NCI-H1436 (cell line): ENCODE data around the gene ZNF768.
A peak's percentile ranks its signal among the peaks of the same experiment; 100 is the strongest.

ENCODE experiments used
- DNase-seq: peaks from one replicate; lab custom pipeline; 2025; lab: John Stamatoyannopoulos, UW

Gene ZNF768

DNA sequence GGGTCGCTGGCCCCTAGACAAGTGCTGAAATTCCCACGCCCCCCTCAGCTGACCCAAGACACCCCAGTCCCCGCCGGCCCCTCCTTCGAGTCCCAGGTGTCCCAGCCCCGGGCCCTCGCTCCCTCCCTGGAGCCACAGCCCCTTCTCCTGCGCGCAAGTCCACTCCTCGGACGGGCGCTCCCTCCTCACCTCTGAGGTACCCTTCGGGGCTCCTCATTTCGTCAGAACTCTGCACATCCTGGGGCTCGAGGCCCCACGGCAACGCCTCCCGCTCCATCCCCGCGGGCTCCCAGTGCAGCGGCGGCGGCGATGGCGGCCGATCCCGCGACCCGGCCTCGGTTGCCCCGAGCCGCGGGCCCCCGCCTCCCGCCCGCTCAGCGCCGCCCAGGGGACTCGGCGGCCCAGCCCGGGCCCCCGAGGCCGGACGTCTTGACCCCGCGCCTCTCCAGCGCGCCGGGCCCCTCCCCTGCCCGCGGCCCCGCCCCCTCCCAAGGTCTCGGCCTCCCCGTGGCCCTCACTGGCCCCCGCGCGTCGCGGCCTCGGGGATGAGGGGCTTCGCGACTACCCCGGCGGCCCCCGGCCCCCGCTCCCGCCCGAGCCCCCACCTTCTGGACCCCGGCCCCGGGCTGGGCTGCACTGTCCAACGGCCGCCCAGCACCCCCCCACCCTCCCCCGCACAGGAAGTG is at the start of gene ZNF768:
Gene ZNF768 (minus strand): TSS at position 430 of the 686 bp plus-strand sequence. CDS start 153 bp downstream, at position 277.
- no peak for DNase-seq

DNA sequence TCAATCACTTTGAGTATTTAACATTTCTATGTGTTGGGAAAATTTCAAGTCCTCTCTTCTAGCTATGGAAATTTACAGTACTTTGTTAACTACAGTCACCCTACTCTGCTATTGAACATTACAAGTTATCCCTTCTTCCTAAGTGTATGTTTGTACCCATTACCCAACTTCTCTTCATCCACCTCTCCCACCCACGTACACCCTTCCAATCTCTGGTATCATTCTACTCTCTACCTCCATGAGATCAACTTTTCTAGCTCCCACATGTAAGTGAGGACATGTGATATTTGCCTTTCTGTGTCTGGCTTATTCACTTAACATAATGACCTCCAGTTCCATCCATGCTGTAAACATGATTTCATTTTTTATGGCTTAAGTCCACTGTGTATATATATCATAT is 48.3 kb upstream of the ZNF768 start:
- no peak for DNase-seq

- DNase-seq = peak; percentile 93
Measured at GRCh38 chr16:30571445-30572322, 45.3 kb upstream of the ZNF768 start, which contains the start of gene ZNF688. Gene ZNF688 (minus strand): TSS chr16:30571714. CDS start chr16:30571629, 85 bp downstream.

DNA sequence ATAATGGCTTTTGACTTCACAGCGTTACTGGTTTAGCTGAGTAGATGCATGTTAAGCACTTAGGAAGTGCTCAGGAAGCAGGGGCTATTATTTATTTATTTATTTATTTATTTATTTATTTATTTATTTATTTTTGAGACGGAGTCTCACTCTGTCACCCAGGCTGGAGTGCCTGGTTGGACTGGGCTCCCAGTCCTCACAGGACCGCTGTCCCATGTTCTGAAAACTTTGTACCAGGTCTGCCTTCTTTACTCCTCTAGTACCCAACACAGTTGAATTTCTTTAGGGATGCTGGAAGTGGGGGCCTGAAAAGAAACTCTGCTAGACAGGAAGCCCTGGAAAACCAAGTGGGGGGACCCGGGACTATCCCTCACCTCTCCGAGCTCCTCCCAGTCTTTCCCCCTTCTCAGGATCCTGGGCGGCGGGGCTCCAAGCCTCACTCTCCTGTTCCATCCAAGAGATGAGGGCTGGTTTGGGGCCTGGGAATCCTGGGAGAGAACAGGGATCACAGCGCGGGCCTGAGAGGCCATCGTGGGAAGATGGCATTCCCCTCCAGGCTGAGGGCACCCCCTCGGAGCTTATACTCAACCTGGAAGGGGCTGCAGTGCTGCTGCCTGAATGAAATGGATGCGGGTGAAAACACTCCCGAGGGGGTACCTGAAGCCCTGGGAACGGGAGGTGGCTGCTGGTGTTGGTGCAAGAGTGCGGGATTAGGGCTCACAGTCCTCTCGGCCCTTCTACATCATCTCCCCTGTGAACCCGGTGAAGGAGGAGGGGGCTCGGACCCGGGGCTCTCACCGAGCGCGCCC is 44.5 kb upstream of the ZNF768 start:
- DNase-seq = no peak

GRCh38 chr16:30569746-30570635 is 43.6 kb upstream of the ZNF768 start:
- no peak for DNase-seq

- DNase-seq = no peak
Measured at GRCh38 chr16:30569281-30569680, 42.9 kb upstream of the ZNF768 start.

GRCh38 chr16:30567991-30568638 is 41.7 kb upstream of the ZNF768 start:
- peak; percentile 3 for DNase-seq

DNA sequence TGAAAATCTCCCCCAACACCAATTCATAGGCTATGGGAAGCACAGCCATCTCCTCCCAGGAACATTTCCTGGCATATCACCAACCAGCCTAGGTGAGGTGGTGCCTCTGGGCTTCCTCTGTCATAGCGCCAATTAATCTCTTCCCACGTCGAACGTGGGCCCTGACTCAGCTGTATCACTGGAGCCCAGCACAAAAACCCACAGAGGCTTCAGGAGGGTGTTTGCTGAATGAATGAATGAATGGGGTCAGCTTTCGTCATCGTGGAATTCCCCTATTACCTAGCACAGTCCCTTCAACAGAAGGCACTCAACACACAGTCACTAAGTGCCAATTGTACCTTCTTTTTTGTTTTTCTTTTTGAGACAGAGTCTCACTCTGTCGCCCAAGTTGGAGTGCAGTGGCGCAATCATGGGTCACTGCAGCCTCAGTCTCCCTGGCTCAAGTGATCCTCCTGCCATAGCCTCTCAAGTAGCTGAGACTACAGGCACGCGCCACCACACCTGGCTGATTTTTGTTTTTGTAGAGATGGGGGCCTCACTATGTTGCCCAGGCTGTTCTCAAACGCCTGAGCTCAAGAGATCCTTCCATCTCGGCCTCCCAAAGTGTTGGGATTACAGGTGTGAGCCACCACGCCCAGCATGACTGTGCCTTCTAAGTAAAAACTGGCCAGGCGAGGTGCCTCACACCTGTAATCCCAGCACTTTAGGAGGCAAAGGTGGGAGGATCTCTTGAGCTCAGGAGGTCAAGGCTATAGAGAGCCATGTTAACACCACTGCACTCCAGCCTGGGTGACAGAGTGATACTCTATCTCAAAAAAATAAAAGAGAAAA is 41.0 kb upstream of the ZNF768 start:
- DNase-seq = no peak

- DNase-seq = no peak
Measured at GRCh38 chr16:30566531-30566930, 40.2 kb upstream of the ZNF768 start.

- DNase-seq = no peak
Measured at GRCh38 chr16:30565984-30566383, 39.6 kb upstream of the ZNF768 start.

- no peak for DNase-seq
Measured at GRCh38 chr16:30565526-30565925, 39.2 kb upstream of the ZNF768 start.

DNA sequence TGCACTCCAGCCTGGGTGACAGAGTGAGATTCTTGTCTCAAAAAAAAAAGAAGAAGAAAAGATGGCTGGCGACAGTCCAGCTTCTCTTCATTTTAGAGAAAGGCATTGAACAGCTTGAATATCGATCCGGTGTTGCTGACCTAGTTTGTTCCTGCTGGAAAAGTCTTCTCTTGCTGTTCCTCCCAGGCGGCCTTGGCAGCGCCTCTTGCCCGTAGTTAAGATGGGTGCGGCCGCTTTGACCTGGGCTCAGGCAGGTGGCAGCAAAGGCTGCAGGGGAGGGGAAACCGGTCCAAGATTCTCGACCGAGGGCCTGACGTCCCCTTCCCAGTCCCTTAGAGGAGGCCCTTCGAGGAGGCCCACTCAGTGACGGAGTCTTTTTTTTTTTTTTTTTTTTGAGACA is 35.7 kb upstream of the ZNF768 start:
- DNase-seq = no peak

- no peak for DNase-seq
Measured at GRCh38 chr16:30561089-30561816, 34.9 kb upstream of the ZNF768 start.

GRCh38 chr16:30559690-30560089 is 33.3 kb upstream of the ZNF768 start:
- DNase-seq = no peak

DNA sequence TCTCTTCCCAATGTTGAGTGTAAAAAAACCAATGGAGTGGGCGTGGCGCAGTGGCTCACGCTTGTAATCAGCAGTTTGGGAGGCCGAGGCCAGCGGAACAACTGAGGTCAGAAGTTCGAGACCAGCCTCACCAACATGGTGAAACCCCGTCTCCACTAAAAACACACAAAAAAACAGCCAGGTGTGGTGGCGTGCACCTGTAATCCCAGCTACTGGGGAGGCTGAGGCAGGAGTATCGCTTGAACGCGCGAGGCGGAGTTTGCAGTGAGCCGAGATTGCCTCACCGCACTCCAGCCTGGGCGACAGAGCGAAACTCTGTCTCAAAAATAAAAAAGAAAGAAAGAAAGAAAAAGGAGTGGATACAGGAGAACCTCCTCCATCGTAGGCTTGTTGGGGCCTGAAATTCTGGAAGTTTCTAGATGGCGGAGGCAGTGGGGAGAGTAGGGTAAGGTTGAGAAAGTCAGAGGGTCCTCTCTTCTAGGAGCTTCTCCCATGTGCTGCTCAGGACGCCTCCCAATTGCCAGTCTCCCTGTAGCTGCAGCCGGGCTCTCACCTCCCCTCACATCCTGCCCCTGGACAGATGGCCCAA is 32.5 kb upstream of the ZNF768 start:
- no peak for DNase-seq

GRCh38 chr16:30557957-30558788 is 31.8 kb upstream of the ZNF768 start, which contains the start of gene ZNF764:
Gene ZNF764 (minus strand): TSS chr16:30558374. CDS start chr16:30558182, 192 bp downstream.
- DNase-seq = peak; percentile 97

DNA sequence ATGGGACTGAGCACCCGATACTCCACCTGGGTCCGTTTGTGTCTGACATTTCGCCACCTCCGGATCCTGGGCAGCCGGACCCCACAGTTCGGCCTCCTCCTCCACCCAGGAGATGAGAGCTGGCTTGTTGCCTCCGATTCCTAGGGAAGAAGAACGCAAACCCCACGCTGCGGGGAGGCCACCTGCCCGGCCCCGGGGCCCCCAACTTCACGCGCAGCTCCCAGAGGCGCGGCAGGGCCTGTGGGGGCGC is 31.3 kb upstream of the ZNF768 start:
- no peak for DNase-seq

- DNase-seq = no peak
Measured at GRCh38 chr16:30556125-30556473, 29.7 kb upstream of the ZNF768 start.
